Smooth muscle cell (in vitro differentiated cells): ENCODE measurements around the gene PDGFD. TPM values are rescaled to one million over a fixed set of nuclear protein-coding genes. Genes with fewer than 3 reads are reported as not detected.

Source experiments
- DNase-seq: peaks from one replicate; lab custom pipeline; 2025; ENCODE audit not compliant: unreplicated experiment; lab: John Stamatoyannopoulos, UW
- H2AFZ ChIP-seq: fragments of 200-600 bp; sonication (generic); 2 replicates; pipeline ENCODE4 v1.6.0; 2016; ENCODE audit warnings: antibody characterized with exemption, low read depth, mild to moderate bottlenecking
- H3F3A ChIP-seq: fragments of 200-600 bp; sonication (generic); 2 replicates; pipeline ENCODE4 v1.6.0; 2017; ENCODE audit warnings: antibody characterized with exemption, low read depth
- H3K27ac ChIP-seq: fragments of 200-600 bp; sonication (generic); 2 replicates; pipeline ENCODE4 v1.5.1; 2016; ENCODE audit warnings: low read depth, mild to moderate bottlenecking
- H3K27me3 ChIP-seq: fragments of 200-600 bp; sonication (generic); 2 replicates; pipeline ENCODE4 v1.6.1; 2016; ENCODE audit warnings: low read depth, mild to moderate bottlenecking
- H3K36me3 ChIP-seq: fragments of 200-600 bp; sonication (generic); 2 replicates; pipeline ENCODE4 v1.5.1; 2016; ENCODE audit warnings: low read depth
- H3K4me1 ChIP-seq: fragments of 200-600 bp; sonication (generic); 2 replicates; pipeline ENCODE4 v1.5.1; 2016; ENCODE audit warnings: low read depth
- H3K4me2 ChIP-seq: fragments of 200-600 bp; sonication (generic); 2 replicates; pipeline ENCODE4 v1.6.0; 2016; ENCODE audit warnings: mild to moderate bottlenecking
- H3K4me3 ChIP-seq: fragments of 200-600 bp; sonication (generic); 2 replicates; pipeline ENCODE4 v1.5.1; 2016; ENCODE audit warnings: mild to moderate bottlenecking
- H3K79me2 ChIP-seq: fragments of 200-600 bp; sonication (generic); 2 replicates; pipeline ENCODE4 v1.6.0; 2016; ENCODE audit warnings: low read depth, mild to moderate bottlenecking
- H3K9ac ChIP-seq: fragments of 200-600 bp; sonication (generic); 2 replicates; pipeline ENCODE4 v1.6.0; 2016; ENCODE audit warnings: low read depth
- H3K9me3 ChIP-seq: fragments of 200-600 bp; sonication (generic); replicated peaks from 2 replicates; pipeline ENCODE4 v1.5.1; 2016; ENCODE audit warnings: low read depth
- H4K20me1 ChIP-seq: fragments of 200-600 bp; sonication (generic); 2 replicates; pipeline ENCODE4 v1.6.0; 2016; ENCODE audit warnings: low read depth
- WGBS: methylation state at CpG from one replicate; pipeline ENCODE4 v1.1.7; 2016; ENCODE audit warnings: low lambda C conversion rate; 5-methylcytosine and 5-hydroxymethylcytosine counted together
- polyA plus RNA-seq: library from polyadenylated mRNA; unstranded; fragments of >200 nt; fragmentation: Nextera tagmentation; extraction: Ambion mirVana; gene quantifications from 2 replicates; pipeline ENCODE4 v1.2.1, GENCODE V29; 2016
- total RNA-seq: library from RNA; depleted of rRNA; stranded (reverse); fragments of >200 nt; gene quantifications from 2 replicates; pipeline ENCODE4 v1.2.3, GENCODE V29; 2014
- TF ChIP-seq, protein P1 (sequence below): fragments of 200-600 bp; sonication (generic); IDR thresholded peaks from 2 replicates; pipeline ENCODE4 v1.5.1; 2017; ENCODE audit warnings: borderline replicate concordance, mild to moderate bottlenecking, antibody characterized with exemption; ENCODE audit not compliant: insufficient read depth, poor library complexity, severe bottlenecking

PDGFD gene
- total and polyA plus RNA-seq, 2 experiments from 2014 or later = 1.5 to 10.0 TPM

DNA sequence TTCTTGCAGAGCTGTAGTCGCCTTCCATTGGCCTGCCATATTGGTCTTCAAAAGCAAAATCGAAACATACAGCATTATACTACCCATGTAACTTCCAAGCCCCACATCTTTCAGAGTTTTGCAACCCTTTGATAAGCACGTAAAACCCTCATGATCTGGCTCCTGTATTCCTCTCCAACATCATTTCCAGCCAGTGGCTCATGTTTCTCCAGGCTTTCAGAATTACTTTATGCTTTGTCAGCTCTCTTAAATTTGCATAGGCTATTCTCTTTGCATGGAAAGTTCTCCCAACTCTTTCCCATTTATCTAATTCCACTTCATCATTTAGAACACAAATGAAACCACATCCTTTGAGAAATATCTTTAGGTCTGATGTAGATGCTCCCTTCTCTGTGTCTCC lies 195.3 kb downstream of the PDGFD start:
- TF ChIP-seq, protein P1, sequence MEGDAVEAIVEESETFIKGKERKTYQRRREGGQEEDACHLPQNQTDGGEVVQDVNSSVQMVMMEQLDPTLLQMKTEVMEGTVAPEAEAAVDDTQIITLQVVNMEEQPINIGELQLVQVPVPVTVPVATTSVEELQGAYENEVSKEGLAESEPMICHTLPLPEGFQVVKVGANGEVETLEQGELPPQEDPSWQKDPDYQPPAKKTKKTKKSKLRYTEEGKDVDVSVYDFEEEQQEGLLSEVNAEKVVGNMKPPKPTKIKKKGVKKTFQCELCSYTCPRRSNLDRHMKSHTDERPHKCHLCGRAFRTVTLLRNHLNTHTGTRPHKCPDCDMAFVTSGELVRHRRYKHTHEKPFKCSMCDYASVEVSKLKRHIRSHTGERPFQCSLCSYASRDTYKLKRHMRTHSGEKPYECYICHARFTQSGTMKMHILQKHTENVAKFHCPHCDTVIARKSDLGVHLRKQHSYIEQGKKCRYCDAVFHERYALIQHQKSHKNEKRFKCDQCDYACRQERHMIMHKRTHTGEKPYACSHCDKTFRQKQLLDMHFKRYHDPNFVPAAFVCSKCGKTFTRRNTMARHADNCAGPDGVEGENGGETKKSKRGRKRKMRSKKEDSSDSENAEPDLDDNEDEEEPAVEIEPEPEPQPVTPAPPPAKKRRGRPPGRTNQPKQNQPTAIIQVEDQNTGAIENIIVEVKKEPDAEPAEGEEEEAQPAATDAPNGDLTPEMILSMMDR = no peak
- no peaks in the 10 kb centered on the region for H3K36me3 ChIP-seq
- H3K4me1 ChIP-seq = no peaks in the 10 kb centered on the region
- no peak overlapping the region for H3K4me2 ChIP-seq
- no peaks in the 10 kb centered on the region for H3K27me3 ChIP-seq
- H3K9ac ChIP-seq = no peak overlapping the region
- no peaks in the 10 kb centered on the region for H3F3A ChIP-seq
- 79% methylated on average over 3 of the region's 3 CpGs for WGBS
- H3K27ac ChIP-seq = no peak overlapping the region
- H4K20me1 ChIP-seq = no peaks in the 10 kb centered on the region
- H3K9me3 ChIP-seq = no peaks in the 10 kb centered on the region
- DNase-seq = no peak
- H3K79me2 ChIP-seq = no peaks in the 10 kb centered on the region
- no peak overlapping the region for H3K4me3 ChIP-seq
- no peak overlapping the region for H2AFZ ChIP-seq

DNA sequence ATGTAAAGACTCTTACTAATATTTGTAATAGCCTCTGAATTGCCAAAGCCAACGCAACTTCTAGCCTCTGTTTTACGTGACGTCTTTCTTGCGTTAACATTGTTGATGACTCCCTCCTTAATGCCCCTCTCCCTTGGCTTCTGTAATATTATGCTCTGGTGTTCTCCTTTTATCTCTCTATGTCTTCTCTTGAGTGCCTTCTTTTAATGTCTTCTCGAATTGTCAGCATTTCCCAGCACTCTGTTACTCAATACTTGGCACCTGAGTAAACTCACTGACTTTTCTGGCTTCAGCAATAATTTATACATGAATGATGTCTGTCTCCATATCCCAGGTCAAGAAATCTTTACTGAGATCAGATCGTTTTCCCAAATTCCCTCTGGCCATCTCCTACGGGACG lies 196.0 kb downstream of the PDGFD start:
- TF ChIP-seq, protein P1 = no peak
- Histone ChIP-seq H3K27me3 (no peaks in the 10 kb centered on the region), H4K20me1 (no peaks in the 10 kb centered on the region), H3K79me2 (no peaks in the 10 kb centered on the region), H3F3A (no peaks in the 10 kb centered on the region), H2AFZ (no peak overlapping the region), H3K36me3 (no peaks in the 10 kb centered on the region), H3K4me3 (no peak overlapping the region), H3K27ac (no peak overlapping the region), H3K9ac (no peak overlapping the region), H3K9me3 (no peaks in the 10 kb centered on the region), H3K4me2 (no peak overlapping the region), H3K4me1 (no peaks in the 10 kb centered on the region)
- DNase-seq = no peak
- WGBS = 78% methylated on average over 8 of the region's 8 CpGs

DNA sequence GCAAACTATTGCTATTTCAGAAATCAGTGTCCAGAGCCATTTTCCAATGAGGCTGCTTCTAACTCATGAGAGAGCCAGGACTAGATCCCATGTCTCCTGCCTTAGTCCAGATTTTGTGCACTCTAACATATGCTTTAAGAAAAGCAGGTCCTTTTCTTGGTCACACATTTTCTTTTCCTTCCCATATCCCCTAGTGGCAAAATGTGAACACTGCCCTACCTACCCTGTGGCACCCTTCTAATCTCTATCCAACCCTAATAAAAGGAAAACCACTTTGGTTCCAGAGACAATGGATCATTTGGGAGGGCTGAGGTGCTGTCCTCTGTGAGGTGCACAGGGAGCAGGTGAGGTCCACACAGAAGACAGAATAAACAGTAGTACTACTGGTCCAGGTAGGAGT lies 199.6 kb downstream of the PDGFD start:
- H2AFZ ChIP-seq = no peak overlapping the region
- H3K4me3 ChIP-seq = no peak overlapping the region
- DNase-seq = no peak
- no peak overlapping the region for H3K27ac ChIP-seq
- no peak overlapping the region for H3K9ac ChIP-seq
- no peaks in the 10 kb centered on the region for H3K4me1 ChIP-seq
- no peaks in the 10 kb centered on the region for H3K79me2 ChIP-seq
- TF ChIP-seq, protein P1 = no peak
- H3K9me3 ChIP-seq = no peaks in the 10 kb centered on the region
- H3K4me2 ChIP-seq = no peak overlapping the region
- no peaks in the 10 kb centered on the region for H3K36me3 ChIP-seq
- H4K20me1 ChIP-seq = no peaks in the 10 kb centered on the region
- H3F3A ChIP-seq = no peaks in the 10 kb centered on the region
- no peaks in the 10 kb centered on the region for H3K27me3 ChIP-seq

DNA sequence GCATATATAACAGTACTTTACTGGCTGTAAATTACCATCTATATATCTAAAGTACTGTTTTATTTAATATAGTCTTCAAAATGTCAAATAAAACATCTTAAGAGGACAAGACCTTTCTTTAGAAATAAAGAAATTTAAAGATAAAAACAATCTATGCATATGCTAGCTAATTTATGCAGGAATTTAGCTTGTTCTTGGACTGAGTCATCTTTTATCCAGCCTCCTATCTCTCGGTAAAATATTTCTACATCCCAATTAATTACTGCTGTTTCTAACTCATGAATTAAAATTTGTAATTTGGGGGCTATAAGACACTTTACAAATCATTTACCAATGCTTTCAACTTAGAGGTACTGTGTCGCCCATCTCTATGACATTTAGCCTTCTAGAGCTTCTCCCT lies 200.3 kb downstream of the PDGFD start:
- no peaks in the 10 kb centered on the region for H4K20me1 ChIP-seq
- H3K4me3 ChIP-seq = no peak overlapping the region
- 80% methylated on average over 2 of the region's 2 CpGs for WGBS
- H3K27ac ChIP-seq = no peak overlapping the region
- H2AFZ ChIP-seq = no peak overlapping the region
- H3K4me1 ChIP-seq = no peaks in the 10 kb centered on the region
- no peaks in the 10 kb centered on the region for H3F3A ChIP-seq
- no peaks in the 10 kb centered on the region for H3K36me3 ChIP-seq
- no peak overlapping the region for H3K4me2 ChIP-seq
- H3K27me3 ChIP-seq = no peaks in the 10 kb centered on the region
- no peaks in the 10 kb centered on the region for H3K79me2 ChIP-seq
- no peaks in the 10 kb centered on the region for H3K9me3 ChIP-seq
- no peak overlapping the region for H3K9ac ChIP-seq
- TF ChIP-seq, protein P1 = no peak
- DNase-seq = no peak
